ENCODE data around the gene DOCK1.

Gene DOCK1

GRCh38 chr10:127016331-127016730 is 111.1 kb downstream of the DOCK1 start:
- 82 to 83% methylated on average over 11 of the region's 11 CpGs for WGBS, 2 experiments
- Histone ChIP-seq H3K4me1 (ENCODE audit: control insufficient read depth, insufficient read depth, low read length) (no peaks in the 10 kb centered on the region), H3K27ac (ENCODE audit: insufficient read depth, low read depth, low read length, poor library complexity, severe bottlenecking) (no peak overlapping the region), H3K9me3 (ENCODE audit: control insufficient read depth, low read length) (no peaks in the 10 kb centered on the region), H3K4me3 (ENCODE audit: insufficient read depth, low read depth, low read length) (no peak overlapping the region), H3K27me3 (ENCODE audit: control insufficient read depth, insufficient read depth, low read length, poor library complexity, severe bottlenecking) (no peaks in the 10 kb centered on the region), H3K36me3 (ENCODE audit: control insufficient read depth, insufficient read depth, low read length) (peaks cover 4% of the 10 kb centered on the region)

- Histone ChIP-seq H3K4me1 (ENCODE audit: control insufficient read depth, insufficient read depth, low read length) (no peaks in the 10 kb centered on the region), H3K36me3 (ENCODE audit: control insufficient read depth, insufficient read depth, low read length) (peaks cover 4% of the 10 kb centered on the region), H3K27me3 (ENCODE audit: control insufficient read depth, insufficient read depth, low read length, poor library complexity, severe bottlenecking) (no peaks in the 10 kb centered on the region), H3K4me3 (ENCODE audit: insufficient read depth, low read depth, low read length) (no peak overlapping the region), H3K9me3 (ENCODE audit: control insufficient read depth, low read length) (no peaks in the 10 kb centered on the region), H3K27ac (ENCODE audit: insufficient read depth, low read depth, low read length, poor library complexity, severe bottlenecking) (no peak overlapping the region)
- WGBS, 2 experiments, result 83% methylated on average over 19 to 20 of the region's 20 CpGs
Measured at GRCh38 chr10:127017541-127018297, 112.5 kb downstream of the DOCK1 start.

DNA sequence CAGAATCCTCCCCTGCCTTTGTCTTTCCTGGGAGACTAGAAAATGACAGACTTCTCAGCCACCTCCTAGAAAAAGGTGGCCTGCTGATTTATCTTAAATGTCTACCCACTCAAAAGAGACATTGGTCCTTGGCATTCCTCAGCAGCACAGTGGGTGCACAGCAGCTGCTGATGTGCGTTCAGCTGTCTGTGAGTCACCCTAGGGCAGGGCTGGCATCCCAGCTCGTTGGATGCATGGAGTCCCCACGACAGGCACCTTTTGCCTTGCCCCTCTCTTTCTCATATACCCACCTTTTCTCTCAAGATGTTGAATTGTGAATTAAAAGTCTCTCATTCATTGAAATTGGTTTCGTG is 113.0 kb downstream of the DOCK1 start:
- H3K4me3 ChIP-seq (ENCODE audit: insufficient read depth, low read depth, low read length), result no peak overlapping the region
- H3K9me3 ChIP-seq (ENCODE audit: control insufficient read depth, low read length), result no peaks in the 10 kb centered on the region
- 91 to 98% methylated on average over 4 of the region's 4 CpGs for WGBS, 2 experiments
- no peak overlapping the region for H3K27ac ChIP-seq (ENCODE audit: insufficient read depth, low read depth, low read length, poor library complexity, severe bottlenecking)
- H3K4me1 ChIP-seq (ENCODE audit: control insufficient read depth, insufficient read depth, low read length), result no peaks in the 10 kb centered on the region
- H3K36me3 ChIP-seq (ENCODE audit: control insufficient read depth, insufficient read depth, low read length), result peaks cover 4% of the 10 kb centered on the region
- H3K27me3 ChIP-seq (ENCODE audit: control insufficient read depth, insufficient read depth, low read length, poor library complexity, severe bottlenecking), result no peaks in the 10 kb centered on the region

- no peak overlapping the region for H3K4me3 ChIP-seq (ENCODE audit: insufficient read depth, low read depth, low read length)
- no peaks in the 10 kb centered on the region for H3K4me1 ChIP-seq (ENCODE audit: control insufficient read depth, insufficient read depth, low read length)
- no peaks in the 10 kb centered on the region for H3K27me3 ChIP-seq (ENCODE audit: control insufficient read depth, insufficient read depth, low read length, poor library complexity, severe bottlenecking)
- no peak overlapping the region for H3K27ac ChIP-seq (ENCODE audit: insufficient read depth, low read depth, low read length, poor library complexity, severe bottlenecking)
- H3K36me3 ChIP-seq (ENCODE audit: control insufficient read depth, insufficient read depth, low read length), result peaks cover 4% of the 10 kb centered on the region
- WGBS, 2 experiments, result 96% methylated on average over 8 of the region's 8 CpGs
- no peaks in the 10 kb centered on the region for H3K9me3 ChIP-seq (ENCODE audit: control insufficient read depth, low read length)
Measured at GRCh38 chr10:127018766-127019165, 113.5 kb downstream of the DOCK1 start.

DNA sequence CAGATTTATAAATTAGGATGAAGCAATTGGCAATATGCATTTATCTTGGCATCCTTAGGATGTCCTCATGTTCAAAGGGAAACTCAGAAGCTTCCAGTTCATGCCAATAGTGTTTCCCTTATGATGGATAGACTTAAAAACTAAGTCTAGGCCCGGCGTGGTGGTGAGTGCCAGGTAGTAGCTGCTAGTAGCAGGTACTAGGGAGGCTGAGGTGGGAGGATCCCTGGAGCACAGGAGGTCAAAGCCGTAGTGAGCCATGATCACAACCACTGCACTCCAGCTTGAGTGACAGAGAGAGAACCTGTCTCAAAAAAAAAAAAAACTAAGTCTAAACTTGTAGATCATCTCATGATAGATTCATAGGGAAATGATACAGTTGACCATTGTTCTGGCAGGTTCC is 115.0 kb downstream of the DOCK1 start:
- WGBS, 2 experiments, result 92 to 98% methylated on average over 3 of the region's 3 CpGs
- Histone ChIP-seq H3K27me3 (ENCODE audit: control insufficient read depth, insufficient read depth, low read length, poor library complexity, severe bottlenecking) (no peaks in the 10 kb centered on the region), H3K36me3 (ENCODE audit: control insufficient read depth, insufficient read depth, low read length) (peaks cover 8% of the 10 kb centered on the region), H3K9me3 (ENCODE audit: control insufficient read depth, low read length) (no peaks in the 10 kb centered on the region), H3K4me3 (ENCODE audit: insufficient read depth, low read depth, low read length) (no peak overlapping the region), H3K27ac (ENCODE audit: insufficient read depth, low read depth, low read length, poor library complexity, severe bottlenecking) (no peak overlapping the region), H3K4me1 (ENCODE audit: control insufficient read depth, insufficient read depth, low read length) (no peaks in the 10 kb centered on the region)

DNA sequence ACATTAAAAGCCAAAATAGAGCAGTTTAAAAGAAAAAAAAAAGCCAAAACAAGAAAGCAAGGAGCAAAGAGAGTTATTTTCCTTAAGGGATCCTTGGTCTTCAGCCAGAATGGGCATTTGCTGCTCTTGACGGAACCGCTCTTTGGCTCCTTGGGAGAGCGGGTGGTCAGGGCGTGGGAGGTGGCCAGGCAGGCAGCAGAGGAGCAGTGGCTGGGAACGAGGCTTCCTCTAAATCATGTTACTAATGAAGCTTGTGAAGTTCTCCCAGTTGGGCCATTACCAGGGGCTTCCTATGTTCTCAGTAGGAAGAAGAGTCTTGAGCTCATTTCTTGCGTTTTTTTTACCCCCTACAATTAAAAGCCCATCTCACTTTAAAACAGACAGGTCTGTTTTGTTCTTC is 116.6 kb downstream of the DOCK1 start:
- Histone ChIP-seq H3K9me3 (ENCODE audit: control insufficient read depth, low read length) (no peaks in the 10 kb centered on the region), H3K4me1 (ENCODE audit: control insufficient read depth, insufficient read depth, low read length) (no peaks in the 10 kb centered on the region), H3K4me3 (ENCODE audit: insufficient read depth, low read depth, low read length) (no peak overlapping the region), H3K36me3 (ENCODE audit: control insufficient read depth, insufficient read depth, low read length) (peaks cover 8% of the 10 kb centered on the region), H3K27me3 (ENCODE audit: control insufficient read depth, insufficient read depth, low read length, poor library complexity, severe bottlenecking) (no peaks in the 10 kb centered on the region), H3K27ac (ENCODE audit: insufficient read depth, low read depth, low read length, poor library complexity, severe bottlenecking) (no peak overlapping the region)
- WGBS, 2 experiments, result 88 to 94% methylated on average over 6 of the region's 6 CpGs

DNA sequence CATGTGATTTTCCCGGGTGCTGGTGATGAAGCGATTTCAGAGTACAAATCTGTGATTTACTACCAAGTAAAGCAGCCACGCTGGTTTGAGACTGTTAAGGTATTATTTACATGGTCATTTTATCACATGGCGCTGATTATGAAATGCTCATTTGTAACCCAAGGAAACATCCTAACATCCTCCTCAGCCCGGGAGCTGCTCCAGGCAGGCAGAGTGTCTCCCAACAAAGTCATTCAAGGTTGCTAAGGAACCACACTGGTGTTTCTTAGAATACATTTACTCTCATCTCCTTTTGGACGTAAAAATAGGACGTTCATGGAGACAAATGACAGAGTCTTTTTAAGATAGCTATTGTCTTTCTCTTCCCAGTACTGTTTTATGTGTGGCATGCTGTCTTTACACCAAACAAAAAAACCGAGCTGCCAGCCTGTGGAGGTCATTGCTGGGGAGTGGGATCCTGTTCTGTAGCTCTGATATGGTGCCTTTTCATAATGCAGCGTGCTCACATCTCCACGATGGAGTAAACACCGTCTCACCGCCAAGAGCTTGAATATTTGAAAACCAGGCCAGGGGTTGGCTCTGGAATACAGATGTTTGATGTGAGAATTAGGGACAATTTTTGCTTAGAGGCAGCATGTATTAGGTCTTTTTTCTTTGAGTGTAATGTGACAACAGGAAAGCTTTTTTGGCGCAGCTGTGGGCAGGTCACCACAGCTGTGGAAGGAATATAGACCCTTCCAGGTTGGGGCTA is 119.6 kb downstream of the DOCK1 start:
- Histone ChIP-seq H3K4me1 (ENCODE audit: control insufficient read depth, insufficient read depth, low read length) (no peaks in the 10 kb centered on the region), H3K36me3 (ENCODE audit: control insufficient read depth, insufficient read depth, low read length) (peaks cover 4% of the 10 kb centered on the region), H3K9me3 (ENCODE audit: control insufficient read depth, low read length) (no peaks in the 10 kb centered on the region), H3K4me3 (ENCODE audit: insufficient read depth, low read depth, low read length) (no peak overlapping the region), H3K27ac (ENCODE audit: insufficient read depth, low read depth, low read length, poor library complexity, severe bottlenecking) (no peak overlapping the region), H3K27me3 (ENCODE audit: control insufficient read depth, insufficient read depth, low read length, poor library complexity, severe bottlenecking) (no peaks in the 10 kb centered on the region)
- 91 to 92% methylated on average over 13 of the region's 13 CpGs for WGBS, 2 experiments

DNA sequence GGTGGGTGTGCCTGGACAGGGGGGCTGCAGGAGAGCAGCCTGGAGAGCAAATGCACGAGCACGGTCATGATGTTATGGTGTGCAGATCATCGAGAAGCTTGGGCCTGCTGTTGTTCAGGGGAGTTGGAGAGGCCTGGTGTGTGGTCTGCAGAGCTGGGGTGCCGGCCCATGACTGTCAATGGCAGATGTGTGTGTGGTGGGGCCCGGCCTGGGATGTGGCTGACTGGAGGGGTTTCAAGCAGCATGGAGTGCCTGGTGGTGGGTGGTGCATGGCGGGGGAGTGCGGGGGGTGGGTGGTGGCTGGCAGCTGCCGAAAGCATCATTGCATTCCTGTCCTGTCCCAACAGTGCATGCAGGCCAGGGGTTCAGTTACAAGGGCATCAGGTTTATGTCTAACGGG is 122.6 kb downstream of the DOCK1 start:
- no peak overlapping the region for H3K4me3 ChIP-seq (ENCODE audit: insufficient read depth, low read depth, low read length)
- H3K36me3 ChIP-seq (ENCODE audit: control insufficient read depth, insufficient read depth, low read length), result peaks cover 12% of the 10 kb centered on the region
- 94 to 97% methylated on average over 9 of the region's 9 CpGs for WGBS, 2 experiments

DNA sequence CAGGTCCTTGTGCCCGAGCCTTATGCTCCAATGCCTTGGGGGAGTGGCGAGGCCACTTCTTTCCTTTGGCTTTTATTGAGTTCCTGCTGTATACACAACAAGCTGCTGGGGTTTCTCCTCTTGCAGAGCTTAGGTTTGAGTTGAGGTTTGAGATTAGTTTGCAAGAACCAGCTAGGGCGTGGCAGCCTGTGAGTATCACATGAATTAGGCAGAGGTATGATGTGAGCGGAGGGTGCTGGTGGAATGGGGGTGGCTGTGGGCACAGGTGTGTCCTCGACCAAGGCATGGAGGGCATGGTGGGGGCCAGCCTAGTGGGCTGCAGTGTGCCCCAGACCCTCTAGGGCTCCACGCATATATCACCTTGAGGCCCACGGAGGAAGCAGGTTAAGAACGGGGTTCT is 123.3 kb downstream of the DOCK1 start:
- Histone ChIP-seq H3K27me3 (ENCODE audit: control insufficient read depth, insufficient read depth, low read length, poor library complexity, severe bottlenecking) (no peaks in the 10 kb centered on the region), H3K36me3 (ENCODE audit: control insufficient read depth, insufficient read depth, low read length) (peaks cover 12% of the 10 kb centered on the region), H3K9me3 (ENCODE audit: control insufficient read depth, low read length) (no peaks in the 10 kb centered on the region), H3K4me1 (ENCODE audit: control insufficient read depth, insufficient read depth, low read length) (no peaks in the 10 kb centered on the region), H3K27ac (ENCODE audit: insufficient read depth, low read depth, low read length, poor library complexity, severe bottlenecking) (no peak overlapping the region), H3K4me3 (ENCODE audit: insufficient read depth, low read depth, low read length) (no peak overlapping the region)
- WGBS, 2 experiments, result 94 to 97% methylated on average over 8 of the region's 8 CpGs

More for the DNA sequence above, 122.6 kb downstream of the DOCK1 start:
- Histone ChIP-seq H3K27me3 (ENCODE audit: control insufficient read depth, insufficient read depth, low read length, poor library complexity, severe bottlenecking) (no peaks in the 10 kb centered on the region), H3K4me1 (ENCODE audit: control insufficient read depth, insufficient read depth, low read length) (no peaks in the 10 kb centered on the region), H3K9me3 (ENCODE audit: control insufficient read depth, low read length) (no peaks in the 10 kb centered on the region), H3K27ac (ENCODE audit: insufficient read depth, low read depth, low read length, poor library complexity, severe bottlenecking) (no peak overlapping the region)

DNA sequence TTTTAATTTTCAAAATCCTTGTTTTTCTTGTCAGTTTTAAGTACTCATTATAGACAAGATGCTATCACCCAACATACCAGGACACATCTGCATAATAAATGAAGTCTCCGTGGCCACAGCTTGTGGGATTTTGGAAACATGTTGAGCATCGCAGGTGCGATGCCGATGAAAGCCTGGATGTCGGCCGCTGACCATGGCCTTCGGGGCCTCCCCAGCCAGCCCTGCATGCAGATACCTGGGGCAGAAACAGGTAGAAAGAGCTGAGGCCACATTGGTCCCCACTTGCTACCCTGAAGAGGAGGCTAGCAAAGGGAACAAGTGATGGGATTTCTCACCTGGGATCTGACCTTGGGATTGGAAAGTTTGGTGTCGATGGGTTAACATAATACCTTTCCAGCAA is 123.8 kb downstream of the DOCK1 start:
- Histone ChIP-seq H3K4me3 (ENCODE audit: insufficient read depth, low read depth, low read length) (no peak overlapping the region), H3K27ac (ENCODE audit: insufficient read depth, low read depth, low read length, poor library complexity, severe bottlenecking) (no peak overlapping the region), H3K27me3 (ENCODE audit: control insufficient read depth, insufficient read depth, low read length, poor library complexity, severe bottlenecking) (no peaks in the 10 kb centered on the region), H3K36me3 (ENCODE audit: control insufficient read depth, insufficient read depth, low read length) (peaks cover 12% of the 10 kb centered on the region), H3K4me1 (ENCODE audit: control insufficient read depth, insufficient read depth, low read length) (no peaks in the 10 kb centered on the region), H3K9me3 (ENCODE audit: control insufficient read depth, low read length) (no peaks in the 10 kb centered on the region)
- WGBS, 2 experiments, result 95 to 96% methylated on average over 8 of the region's 8 CpGs

Data from ectodermal cell (in vitro differentiated cells).